NCI-H1105 treated with DMSO at 0.1 percent for 48 hours (cell line): ENCODE measurements around the gene HAX1.
A peak's percentile ranks its signal among the peaks of the same experiment; 100 is the strongest.
"Not testable (repeated sequence)": the region's sequence is repeated elsewhere in the genome, so short reads cannot be mapped to it uniquely, and the experiment has no call there.

ENCODE experiments used
- DNase-seq: peaks from one replicate; lab custom pipeline; 2025; lab: John Stamatoyannopoulos, UW

The HAX1 gene

DNA sequence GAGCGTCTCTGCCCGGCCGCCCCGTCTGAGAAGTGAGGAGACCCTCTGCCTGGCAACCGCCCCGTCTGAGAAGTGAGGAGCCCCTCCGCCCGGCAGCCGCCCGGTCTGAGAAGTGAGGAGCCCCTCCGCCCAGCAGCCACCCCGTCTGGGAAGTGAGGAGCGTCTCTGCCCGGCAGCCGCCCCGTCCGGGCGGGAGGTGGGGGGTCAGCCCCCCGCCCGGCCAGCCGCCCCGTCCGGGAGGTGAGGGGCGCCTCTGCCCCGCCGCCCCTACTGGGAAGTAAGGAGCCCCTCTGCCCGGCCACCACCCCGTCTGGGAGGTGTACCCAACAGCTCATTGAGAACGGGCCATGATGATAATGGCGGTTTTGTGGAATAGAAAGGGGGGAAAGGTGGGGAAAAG, 15.2 kb downstream of the HAX1 start:
- DNase-seq = not testable (repeated sequence)

DNA sequence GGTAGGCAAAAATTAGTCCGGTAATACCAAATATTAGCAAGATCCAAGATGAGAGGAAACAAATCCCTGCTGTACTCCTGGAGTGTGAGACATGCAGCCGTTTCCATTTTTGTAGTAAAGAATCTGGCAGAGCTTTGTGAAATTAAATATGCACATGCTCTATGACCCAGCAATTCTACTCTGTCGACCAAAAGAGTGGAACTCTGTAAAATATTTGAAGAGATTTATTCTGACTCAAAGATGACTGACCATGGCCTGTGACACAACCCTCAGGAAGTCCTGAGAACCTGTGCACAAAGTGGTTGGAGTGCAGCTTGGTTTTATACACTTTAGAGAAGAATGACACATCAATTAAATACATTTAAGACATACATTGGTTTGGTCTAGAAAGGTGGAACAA, 16.2 kb downstream of the HAX1 start:
- DNase-seq = no peak

DNA sequence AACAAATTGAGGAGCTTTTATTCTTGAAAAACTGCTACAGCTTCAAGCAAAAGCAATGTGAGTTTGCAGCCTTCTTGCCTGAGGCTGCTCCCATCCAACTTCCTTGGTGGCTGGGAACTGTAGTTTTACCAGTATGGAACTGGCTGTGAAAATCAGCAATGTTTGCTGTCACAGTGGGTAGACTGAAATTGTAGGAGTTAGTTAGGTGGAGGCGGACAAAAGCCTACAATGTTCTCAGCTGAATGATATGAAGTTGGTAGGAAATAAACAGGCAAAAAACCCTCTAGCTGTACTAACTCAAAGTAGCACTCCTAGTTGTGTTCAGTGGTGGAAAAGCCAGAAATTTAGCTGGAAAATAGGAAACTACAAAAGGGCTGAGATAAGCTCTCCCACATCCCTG, 18.5 kb downstream of the HAX1 start:
- DNase-seq = no peak

DNA sequence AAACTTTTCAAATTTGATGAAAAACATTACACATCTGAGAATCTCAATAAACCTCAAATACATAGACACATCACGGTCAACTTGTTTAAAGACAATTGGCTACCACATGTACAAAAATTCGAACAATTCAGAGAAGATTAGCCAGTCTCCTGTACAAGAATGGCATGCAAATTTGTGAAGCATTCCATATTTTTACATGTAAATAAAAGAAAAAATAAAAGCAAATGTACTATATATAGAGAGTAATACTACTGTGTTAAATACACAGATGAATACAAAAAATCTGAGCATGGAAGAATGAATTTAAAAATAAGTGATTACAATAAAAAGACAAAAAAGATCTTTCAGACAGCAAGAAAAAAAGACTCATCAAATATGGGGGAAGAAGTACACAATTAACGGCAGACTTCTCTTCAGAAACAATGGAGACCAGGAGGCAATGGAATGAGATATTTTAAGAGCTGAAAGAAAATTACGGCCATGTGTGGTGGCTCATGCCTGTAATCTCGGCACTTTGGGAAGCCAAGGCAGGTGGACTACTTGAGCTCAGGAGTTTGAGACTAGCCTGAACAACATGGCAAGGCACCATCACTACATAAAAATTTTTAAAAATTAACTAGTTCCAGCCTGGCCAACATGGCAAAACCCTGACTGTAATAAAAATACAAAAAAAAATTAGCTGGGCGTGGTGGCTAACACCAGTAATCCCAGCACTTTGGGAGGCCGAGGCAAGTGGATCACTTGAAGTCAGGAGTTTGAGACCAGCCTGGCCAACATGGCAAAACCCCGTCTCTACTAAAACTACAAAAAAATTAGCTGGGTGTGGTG, 23.2 kb downstream of the HAX1 start:
- DNase-seq = peak; percentile 20

DNA sequence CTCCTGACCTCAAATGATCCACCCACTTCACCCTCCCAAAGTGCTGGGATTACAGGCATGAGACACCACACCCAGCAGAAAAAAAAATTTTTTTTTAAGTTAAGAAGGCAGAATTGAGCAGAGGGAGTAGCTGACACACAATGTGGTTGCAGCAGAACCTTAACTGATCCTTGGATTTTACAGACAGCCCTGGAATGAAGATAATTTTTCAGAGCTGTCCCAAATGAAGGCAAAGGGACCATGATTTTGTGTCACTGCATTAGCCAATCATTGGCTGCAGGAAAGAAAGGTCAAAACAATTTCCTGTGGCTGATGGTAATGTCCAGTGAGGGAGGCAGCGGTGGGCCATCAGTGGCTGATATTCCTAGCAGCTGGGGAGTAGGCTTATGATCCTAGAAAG, 29.2 kb downstream of the HAX1 start:
- DNase-seq = no peak

DNA sequence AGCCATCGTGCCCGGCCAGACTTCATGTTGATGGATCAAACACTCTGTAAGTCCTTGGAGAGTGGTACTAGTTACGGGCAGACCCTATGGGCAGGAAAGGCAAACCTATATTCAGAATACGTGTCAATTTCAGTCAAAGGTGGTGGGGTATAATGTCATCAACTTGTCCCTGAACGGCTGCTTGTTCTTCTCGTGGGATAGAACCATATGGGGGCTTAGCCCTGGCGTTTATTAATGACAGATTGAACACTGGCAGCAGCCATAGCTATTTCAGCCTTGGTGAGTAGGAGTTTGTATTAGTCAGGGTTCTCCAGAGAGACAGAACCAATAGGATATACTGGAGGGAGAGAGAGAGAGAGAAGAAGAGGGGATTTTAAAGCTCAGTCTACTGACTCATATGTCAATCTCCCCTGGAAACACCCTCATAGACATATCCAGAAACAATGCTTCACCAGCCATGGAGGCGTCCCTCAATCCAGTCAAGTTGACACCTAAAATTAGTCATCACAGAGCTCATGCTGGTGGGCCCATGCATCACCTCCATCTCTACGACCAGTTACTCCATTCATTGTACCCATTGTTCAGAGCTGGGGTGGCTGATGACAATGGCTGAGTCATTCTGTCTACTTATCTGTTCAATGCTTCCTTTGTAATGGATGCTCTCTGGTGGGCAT, 32.4 kb downstream of the HAX1 start:
- no peak for DNase-seq

DNA sequence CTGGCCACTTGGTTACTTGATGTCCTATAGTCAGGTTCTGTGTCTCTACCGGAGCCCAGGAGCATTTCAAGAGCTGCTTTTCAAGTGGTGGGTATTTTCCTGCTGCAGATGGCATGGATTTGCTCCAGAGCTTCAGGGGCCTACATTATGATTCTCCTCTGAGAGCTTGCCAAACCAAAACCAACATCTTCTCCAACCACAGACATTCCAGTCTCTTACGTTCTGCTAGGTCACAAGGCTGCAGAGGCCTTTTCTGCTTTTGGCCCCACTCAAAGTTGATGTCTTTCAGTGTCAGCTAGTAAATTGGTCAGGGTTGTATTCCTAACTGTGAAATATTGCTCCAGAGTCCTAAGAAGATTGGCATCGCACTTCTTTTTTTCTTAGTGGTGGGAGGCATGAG, 33.7 kb downstream of the HAX1 start:
- no peak for DNase-seq

DNA sequence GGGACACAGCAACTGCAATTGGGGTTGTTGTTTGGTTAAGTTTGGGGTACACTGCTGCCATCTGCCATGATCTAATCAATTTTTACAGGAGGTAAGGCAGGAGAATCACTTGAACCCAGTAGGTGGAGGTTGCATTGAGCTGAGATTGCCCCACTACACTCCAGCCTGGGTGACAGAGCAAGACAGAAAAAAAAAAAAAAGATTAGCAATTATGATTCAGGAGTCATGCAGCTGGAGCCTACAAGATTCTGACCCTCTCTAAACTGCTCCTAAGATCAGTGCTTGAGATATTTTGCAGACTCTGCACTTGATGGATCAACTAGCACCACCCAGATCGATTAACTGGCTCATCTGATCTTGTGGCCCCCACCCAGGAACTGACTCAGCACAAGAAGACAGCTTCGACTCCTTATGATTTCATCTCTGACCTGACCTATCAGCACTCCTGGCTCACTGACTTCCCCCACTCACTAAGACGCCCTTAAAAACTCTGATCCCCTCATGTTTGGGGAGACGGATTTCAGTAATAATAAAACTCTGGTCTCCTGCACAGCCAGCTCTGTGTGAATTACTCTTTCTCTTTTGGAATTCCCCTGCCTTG, 35.3 kb downstream of the HAX1 start:
- not testable (repeated sequence) for DNase-seq

DNA sequence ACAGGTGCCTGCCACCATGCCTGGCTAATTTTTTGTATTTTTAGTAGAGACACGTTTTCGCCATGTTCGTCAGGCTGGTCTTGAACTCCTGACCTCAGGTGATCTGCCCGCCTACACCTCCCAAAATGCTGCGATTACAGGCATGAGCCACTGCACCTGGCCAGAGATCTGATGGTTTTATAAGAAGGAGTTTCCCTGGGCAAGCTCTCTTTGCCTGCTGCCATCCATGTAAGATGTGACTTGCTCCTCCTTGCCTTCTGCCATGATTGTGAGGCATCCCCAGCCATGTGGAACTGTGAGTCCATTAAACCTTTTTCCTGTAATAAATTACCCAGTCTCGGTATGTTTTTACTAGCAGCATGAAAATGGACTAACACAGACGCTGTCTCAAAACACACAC, 36.7 kb downstream of the HAX1 start:
- not testable (repeated sequence) for DNase-seq

DNA sequence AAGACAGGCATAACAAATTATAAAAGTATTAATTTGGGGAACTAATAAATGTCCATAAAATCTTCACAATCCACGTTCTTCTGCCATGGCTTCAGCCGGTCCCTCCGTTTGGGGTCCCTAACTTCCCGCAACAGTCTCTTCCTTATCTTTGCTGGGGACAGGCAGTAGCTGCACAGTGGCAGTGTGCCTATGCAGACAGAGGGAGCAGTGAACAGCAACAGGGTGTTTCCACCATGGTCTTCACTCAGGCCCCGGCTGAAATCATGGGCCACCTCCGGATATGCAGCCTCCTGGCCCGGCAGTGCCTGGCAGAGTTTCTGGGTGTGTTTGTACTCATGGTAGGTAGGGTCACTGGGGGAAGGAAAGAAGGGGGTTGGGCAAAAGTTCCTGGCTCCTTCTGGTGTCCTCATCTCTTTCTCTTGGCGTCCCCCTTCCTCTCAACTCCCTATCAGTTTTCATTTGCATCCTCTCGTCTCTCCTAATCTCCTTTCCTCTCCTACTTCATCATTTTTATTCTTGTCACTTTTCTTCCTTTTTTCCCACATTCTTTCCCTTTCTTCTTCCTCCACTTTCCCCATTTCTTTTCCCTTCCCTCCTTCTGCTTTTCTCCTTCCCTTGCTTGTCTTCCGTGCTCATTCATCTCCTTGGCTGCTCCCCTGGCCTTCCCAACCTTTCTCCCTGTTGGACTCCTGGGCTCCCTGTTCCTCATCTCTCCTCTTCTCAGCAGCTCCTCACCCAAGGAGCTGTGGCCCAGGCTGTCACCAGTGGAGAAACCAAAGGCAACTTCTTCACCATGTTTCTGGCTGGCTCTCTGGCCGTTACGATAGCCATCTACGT, 40.0 kb downstream of the HAX1 start:
- DNase-seq = not testable (repeated sequence)

DNA sequence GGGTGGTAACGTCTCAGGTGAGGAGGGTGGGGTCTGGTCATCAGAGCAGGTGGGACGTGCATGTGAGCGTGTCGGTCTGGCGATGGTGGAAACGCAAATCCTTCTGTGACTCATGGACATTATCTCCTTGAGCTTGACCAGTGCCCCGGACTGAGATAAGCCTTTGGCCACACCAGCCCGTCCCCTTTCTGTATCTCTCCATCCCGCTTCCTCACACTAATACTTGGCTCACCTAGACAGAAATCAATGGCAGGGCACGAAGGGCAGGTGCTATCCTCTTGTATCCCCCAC, 40.6 kb downstream of the HAX1 start:
- DNase-seq = no peak

DNA sequence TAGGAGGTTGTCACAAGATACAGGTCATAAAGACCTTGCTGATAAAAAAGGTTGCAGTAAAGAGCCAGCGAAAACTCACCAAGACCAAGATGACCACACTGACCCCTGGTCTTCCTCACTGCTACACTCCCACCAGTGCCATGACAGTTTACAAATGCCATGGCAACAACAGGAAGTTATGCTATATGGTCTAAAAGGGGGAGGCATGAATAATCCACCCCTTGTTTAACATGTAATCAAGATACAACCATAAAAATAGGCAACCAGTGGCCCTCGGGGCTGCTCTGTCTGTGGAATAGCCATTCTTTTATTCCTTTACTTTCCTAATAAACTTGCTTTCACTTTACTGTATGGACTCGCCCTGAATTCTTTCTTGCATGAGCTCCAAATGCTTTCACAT, 41.8 kb downstream of the HAX1 start:
- DNase-seq = not testable (repeated sequence)

DNA sequence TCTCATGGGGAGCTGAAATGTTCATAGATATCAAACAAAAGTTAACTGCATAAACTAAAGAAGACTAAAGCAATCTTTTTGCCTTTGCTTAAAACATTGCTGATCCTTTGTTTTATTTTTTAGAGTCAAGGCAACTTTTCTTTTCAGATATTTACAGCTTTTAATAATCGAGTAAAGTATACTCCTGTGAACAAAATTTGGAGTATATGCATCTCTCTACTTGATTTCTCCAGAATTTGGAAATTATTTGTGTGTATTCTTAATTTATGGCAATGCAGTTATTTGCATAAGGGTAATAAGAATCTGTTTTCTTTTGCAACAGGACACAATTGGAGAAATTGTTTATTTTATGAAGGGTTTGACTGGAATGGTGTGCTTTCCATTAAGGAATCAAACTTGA, 44.3 kb downstream of the HAX1 start:
- no peak for DNase-seq

DNA sequence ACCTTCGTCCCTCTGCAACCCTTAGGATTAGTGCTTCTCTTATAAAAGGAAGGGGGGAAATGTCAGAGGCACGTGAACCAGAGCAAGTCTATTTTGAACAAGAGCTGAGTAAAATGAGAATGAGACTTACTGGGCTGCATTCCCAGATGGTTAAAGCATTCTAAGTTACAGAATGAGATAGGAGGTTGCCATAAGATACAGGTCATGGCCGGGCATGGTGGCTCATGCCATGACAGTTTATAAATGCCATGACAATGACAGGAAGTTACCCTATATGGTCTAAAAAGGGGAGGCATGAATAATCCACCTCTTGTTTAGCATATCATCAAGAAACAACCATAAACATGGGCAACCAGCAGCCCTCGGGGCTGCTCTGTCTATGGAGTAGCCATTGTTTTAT, 46.0 kb downstream of the HAX1 start:
- DNase-seq = no peak

DNA sequence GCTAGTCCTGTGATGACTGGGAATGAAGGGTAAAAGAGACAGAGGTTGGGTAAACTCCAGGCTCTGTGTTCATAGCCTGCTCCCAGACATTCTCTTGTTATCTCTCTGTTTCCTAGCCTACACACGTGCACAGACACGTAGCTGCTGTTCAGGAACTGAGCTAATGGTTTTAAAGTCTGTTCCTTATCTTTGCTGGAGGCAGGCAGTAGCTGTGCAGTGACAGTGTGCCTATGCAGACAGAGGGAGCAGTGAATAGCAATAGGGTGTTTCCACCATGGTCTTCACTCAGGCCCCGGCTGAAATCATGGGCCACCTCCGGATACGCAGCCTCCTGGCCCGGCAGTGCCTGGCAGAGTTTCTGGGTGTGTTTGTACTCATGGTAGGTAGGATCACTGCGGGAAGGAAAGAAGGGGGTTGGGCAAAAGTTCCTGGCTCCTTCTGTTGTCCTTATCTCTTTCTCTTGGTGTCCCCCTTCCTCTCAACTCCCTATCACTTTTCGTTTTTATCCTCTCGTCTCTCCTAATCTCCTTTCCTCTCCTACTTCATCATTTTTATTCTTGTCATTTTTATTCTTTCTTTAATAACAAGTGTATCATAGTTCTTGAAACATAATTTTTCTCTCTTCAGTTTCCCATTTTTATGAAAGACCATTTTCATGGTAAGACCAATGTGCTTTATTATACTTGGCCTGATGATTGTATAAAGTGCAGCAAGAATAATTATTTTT, 48.6 kb downstream of the HAX1 start, which contains the start of gene AQP10:
Gene AQP10, plus strand, starts transcription at position 212 of the 727 bp plus-strand sequence. Its CDS starts 63 bp downstream, at position 275.
- DNase-seq = no peak

DNA sequence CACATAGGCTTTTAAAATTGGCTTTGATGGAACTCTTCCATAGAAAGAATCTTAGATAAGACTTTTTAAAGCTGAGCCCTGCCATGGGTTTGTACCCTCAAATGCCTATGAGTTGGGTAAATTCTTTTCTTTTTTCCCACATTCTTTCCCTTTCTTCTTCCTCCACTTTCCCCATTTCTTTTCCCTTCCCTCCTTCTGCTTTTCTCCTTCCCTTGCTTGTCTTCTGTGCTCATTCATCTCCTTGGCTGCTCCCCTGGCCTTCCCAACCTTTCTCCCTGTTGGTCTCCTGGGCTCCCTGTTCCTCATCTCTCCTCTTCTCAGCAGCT, 49.1 kb downstream of the HAX1 start:
- DNase-seq = not testable (repeated sequence)

DNA sequence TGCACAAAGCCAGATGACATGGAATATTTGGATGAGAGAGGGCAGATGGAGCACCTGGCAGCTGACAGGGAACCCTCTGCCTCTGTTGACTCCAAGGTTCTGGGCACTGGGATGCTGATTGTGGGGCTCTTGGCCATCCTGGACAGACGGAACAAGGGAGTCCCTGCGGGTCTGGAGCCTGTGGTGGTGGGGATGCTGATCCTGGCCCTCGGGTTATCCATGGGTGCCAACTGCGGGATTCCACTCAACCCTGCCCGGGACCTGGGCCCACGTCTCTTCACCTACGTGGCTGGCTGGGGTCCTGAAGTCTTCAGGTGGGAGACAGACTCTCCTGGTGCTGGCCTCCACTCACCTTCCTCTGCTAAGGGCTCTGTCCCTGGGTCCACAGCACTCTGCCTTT, 51.1 kb downstream of the HAX1 start:
- DNase-seq = no peak

DNA sequence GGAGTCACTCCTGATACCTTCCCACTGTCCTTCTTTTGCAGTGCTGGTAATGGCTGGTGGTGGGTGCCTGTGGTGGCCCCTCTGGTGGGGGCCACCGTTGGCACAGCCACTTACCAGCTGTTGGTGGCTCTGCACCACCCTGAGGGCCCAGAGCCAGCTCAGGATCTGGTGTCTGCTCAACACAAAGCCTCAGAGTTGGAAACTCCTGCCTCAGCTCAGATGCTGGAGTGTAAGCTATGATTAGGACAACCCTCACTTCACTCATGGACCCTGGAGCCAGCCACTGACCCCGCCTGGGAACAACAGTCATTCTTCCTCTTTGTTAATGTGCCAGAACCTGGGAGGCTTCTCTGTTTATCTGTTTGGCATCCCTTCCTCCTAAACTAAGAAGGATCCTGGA, 51.8 kb downstream of the HAX1 start:
- DNase-seq = no peak

DNA sequence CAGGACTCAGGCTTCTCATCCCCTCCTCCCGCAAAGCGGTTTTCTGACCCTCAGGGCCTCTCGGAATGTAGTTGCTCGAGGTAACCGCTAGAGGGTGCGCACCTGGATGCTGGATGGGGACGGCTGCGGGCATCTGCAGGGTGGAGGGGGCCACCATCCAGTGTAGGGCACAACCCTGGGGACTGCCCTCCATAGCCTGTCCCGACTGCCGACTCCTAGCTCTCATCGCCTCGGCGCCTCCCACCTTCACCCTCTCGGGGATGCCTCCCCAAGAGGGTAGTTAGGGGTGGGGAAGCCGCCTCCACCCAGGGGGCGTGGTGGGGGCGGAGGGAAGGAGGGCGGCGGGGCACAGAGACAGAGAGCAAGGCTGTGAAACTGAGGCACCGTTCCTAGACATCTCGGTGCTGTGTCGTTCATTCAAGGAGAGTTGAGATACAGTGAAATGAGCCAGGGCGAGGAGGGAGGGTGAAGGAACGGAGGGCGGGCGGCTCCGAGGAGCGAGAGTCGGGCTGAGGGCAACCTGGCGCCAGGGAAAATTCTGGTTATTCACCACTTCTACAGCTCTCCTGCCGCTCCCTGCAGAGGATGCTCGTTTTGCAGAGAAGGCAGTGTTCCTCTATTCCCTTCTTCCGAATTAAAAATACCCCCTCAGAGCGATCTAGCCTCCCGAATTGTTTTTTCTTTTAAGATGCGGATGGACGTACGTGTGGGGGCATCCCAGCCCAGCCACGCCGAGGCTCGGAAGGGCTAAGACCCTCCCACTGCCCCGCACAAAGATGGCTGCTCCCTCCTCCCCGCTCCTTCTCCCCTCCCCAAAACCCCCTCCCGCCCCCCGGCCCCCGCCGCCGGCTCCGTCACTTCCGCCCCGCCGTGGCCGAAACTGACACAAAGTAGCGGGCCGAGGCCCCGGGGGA, 52.5 kb downstream of the HAX1 start, which contains the start of gene ATP8B2:
Gene ATP8B2, plus strand, starts transcription at position 857 of the 914 bp plus-strand sequence. CDS start 2,617 bp downstream, outside the sequence.
- DNase-seq = peak; percentile 74
